Activated T-cell treated with anti-CD3 and anti-CD28 coated beads, Interleukin-2, amount 50 U/mL, for 24 hours (primary cell): ENCODE measurements around the gene GDI1.

Experiments
- DNase-seq: peaks from one replicate; pipeline ENCODE4 v3.0.0-alpha.2; 2020
- H3K27ac Mint-ChIP-seq: 2 replicates; pipeline ENCODE4 v1.8.0; 2020; ENCODE audit warnings: mild to moderate bottlenecking, mixed read lengths
- H3K27me3 Mint-ChIP-seq: 2 replicates; pipeline ENCODE4 v1.8.0; 2020; ENCODE audit warnings: mixed read lengths
- H3K36me3 Mint-ChIP-seq: 2 replicates; pipeline ENCODE4 v1.8.0; 2020; ENCODE audit warnings: low read depth, mixed read lengths
- H3K4me1 Mint-ChIP-seq: 2 replicates; pipeline ENCODE4 v1.8.0; 2020; ENCODE audit warnings: low read depth, mixed read lengths
- H3K4me3 Mint-ChIP-seq: 2 replicates; pipeline ENCODE4 v1.8.0; 2020; ENCODE audit warnings: mild to moderate bottlenecking, moderate library complexity, mixed read lengths
- H3K9me3 Mint-ChIP-seq: 2 replicates; pipeline ENCODE4 v1.8.0; 2020; ENCODE audit warnings: mixed read lengths

The GDI1 gene

DNA sequence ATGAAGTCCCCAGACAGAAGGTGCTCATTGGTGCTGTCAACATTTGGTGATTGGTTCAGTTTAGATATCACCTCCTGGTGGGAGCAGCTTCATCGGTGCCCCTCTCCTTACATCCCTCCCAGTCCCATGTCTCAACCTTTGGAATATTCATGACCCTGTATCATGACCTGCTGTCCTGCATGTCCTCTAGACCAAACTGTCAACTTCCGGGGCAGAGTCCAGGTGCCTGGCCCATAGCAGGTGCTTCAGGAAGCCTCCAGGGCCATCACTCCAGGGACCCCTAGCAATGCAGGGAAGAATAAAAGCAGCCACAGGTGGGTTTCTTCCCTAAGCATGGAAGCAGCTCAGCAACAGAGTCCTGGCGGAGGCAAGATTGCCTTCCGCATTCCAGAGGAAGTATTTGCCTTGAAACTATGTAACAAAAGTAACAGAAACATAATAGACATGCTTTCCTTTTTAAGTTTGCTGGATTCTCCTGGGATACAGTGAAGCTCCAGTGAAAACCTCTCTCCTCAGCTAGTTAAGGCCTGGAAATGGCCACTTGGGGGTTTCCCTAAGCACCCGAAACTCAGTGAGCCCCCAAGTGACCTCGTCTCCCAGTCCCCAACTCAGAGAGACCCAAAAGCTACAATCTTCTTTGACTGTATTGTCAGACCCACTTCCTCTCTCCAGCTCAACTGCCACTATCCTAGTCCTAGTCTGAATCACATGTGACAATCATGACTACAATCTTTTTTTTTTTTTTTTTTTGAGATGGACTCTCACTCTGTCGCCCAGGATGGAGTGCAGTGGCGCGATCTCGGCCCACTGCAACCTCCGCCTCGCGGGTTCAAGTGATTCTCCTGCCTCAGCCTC, 9.8 kb upstream of the GDI1 start:
- H3K4me3 Mint-ChIP-seq = peak overlapping the region; percentile 79
- H3K27me3 Mint-ChIP-seq = peaks cover 7% of the 10 kb centered on the region
- H3K9me3 Mint-ChIP-seq = no peaks in the 10 kb centered on the region
- H3K27ac Mint-ChIP-seq = peak overlapping the region; percentile 77
- peaks cover 24% of the 10 kb centered on the region for H3K4me1 Mint-ChIP-seq
- no peak for DNase-seq
- H3K36me3 Mint-ChIP-seq = peaks cover 5% of the 10 kb centered on the region

DNA sequence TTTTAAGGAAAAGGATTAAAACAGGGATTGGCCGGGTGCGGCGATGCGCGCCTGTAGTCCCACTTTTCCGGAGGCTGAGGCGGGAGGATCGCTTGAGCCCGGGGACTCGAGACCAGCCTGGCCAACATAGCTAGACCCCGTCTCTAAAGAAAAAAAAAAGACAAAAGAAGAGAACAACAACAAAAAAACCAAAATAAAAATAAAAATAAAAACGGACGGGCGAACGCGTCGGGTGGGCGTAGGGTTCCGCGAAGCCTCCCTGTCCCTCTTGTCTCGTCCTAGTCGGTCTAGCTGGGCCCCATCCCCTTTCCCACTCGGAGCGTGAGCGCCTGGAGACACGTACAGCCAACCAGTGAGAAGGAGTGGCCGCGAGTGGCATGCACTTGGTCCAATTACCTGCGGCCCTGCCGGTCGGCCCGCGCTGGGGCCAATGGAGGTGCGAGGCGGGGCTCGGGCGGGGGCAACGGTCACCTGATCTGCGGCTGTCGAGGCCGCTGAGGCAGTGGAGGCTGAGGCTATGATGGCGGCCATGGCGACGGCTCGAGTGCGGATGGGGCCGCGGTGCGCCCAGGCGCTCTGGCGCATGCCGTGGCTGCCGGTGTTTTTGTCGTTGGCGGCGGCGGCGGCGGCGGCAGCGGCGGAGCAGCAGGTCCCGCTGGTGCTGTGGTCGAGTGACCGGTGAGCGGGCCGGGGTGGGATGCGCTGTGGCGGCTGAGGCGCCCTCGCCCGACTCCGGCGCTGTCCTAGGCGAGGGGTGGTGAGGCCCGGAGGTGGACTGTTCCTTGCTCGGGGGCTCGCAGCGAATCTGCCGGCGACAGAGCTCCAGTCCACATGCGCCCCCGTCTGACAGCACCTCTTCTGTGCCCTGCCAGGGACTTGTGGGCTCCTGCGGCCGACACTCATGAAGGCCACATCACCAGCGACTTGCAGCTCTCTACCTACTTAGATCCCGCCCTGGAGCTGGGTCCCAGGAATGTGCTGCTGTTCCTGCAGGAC, 8.5 kb upstream of the GDI1 start, which contains the start of gene ATP6AP1:
Gene ATP6AP1, plus strand, starts transcription at position 502 of the 996 bp plus-strand sequence. Its CDS starts 16 bp downstream, at position 518.
- Mint-ChIP-seq H3K36me3 (peaks cover 19% of the 10 kb centered on the region), H3K27ac (peak within 1 kb of the TSS; percentile 77), H3K4me1 (peaks cover 24% of the 10 kb centered on the region), H3K9me3 (no peaks in the 10 kb centered on the region), H3K4me3 (peak within 1 kb of the TSS; percentile 79), H3K27me3 (peaks cover 11% of the 10 kb centered on the region)
- DNase-seq = peak; percentile 88

DNA sequence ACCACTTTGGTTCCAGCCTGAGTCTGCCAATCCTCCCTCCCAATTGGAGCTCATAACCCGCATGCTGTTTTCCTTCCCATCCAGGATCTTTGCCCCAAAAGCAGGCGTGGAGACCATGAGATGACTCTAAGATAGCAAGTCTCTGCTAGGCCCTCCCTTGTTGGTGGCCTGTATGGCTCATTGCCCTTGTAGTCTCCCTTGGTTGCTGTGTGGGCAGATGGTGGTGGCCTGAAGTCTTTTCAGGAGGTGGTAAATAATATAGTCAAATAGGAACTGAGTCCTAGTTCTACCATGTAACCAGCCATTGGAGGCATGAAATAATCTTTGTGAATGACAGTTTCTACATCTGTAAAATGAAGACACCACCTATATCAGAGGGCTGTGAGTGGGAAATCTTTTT, 7.2 kb upstream of the GDI1 start:
- peak overlapping the region; percentile 79 for H3K4me3 Mint-ChIP-seq

DNA sequence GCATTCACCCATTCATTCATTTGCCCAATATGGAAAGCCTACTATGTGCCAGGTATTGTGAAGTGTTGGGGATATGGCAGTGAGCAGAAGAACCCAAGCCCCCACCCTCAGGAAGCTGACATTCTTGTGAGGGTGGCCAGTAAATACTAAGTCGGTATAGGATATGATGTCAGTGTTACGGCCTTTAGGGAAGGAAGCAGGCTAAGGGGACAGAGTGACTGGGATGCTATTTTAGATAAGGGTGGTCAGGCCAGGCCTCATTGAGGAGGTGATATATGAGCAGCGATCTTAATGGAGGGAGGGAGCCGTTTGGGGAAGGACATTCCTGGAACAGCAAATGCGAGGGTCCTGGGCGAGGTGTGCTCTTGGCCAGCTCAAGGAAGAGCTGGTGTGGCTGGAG, 6.5 kb upstream of the GDI1 start:
- peaks cover 35% of the 10 kb centered on the region for H3K36me3 Mint-ChIP-seq
- H3K27ac Mint-ChIP-seq = peak overlapping the region; percentile 51
- peaks cover 14% of the 10 kb centered on the region for H3K27me3 Mint-ChIP-seq
- H3K9me3 Mint-ChIP-seq = no peaks in the 10 kb centered on the region
- no peak for DNase-seq
- H3K4me3 Mint-ChIP-seq = no peak overlapping the region
- peaks cover 24% of the 10 kb centered on the region for H3K4me1 Mint-ChIP-seq

More for the DNA sequence above, 7.2 kb upstream of the GDI1 start:
- Mint-ChIP-seq H3K4me1 (peaks cover 24% of the 10 kb centered on the region), H3K27me3 (peaks cover 14% of the 10 kb centered on the region), H3K9me3 (no peaks in the 10 kb centered on the region), H3K27ac (peak overlapping the region; percentile 66), H3K36me3 (peaks cover 28% of the 10 kb centered on the region)
- DNase-seq = no peak

DNA sequence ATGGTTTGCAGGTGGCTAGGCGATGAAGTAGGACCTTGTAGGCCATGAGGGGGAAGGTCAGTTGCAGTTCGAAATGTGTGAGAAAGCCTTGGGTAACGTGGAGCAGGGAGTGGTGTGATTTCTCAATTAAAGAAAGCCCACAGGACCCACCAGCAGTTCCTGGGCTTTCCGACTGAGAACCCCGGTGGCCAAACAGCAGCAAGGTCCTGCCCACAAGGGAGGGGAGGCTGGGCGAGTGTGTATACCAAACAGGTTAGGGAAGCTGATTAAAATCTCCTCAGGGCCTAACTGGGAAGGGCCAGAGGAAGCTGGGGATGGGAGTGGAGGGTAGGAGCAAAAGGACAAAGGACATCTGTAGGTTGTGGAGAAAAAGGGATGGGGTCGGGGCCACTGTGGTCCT, 6.0 kb upstream of the GDI1 start:
- no peaks in the 10 kb centered on the region for H3K9me3 Mint-ChIP-seq
- peaks cover 39% of the 10 kb centered on the region for H3K36me3 Mint-ChIP-seq
- peaks cover 25% of the 10 kb centered on the region for H3K4me1 Mint-ChIP-seq
- H3K27me3 Mint-ChIP-seq = peaks cover 14% of the 10 kb centered on the region
- no peak for DNase-seq
- peak overlapping the region; percentile 23 for H3K27ac Mint-ChIP-seq
- H3K4me3 Mint-ChIP-seq = no peak overlapping the region

DNA sequence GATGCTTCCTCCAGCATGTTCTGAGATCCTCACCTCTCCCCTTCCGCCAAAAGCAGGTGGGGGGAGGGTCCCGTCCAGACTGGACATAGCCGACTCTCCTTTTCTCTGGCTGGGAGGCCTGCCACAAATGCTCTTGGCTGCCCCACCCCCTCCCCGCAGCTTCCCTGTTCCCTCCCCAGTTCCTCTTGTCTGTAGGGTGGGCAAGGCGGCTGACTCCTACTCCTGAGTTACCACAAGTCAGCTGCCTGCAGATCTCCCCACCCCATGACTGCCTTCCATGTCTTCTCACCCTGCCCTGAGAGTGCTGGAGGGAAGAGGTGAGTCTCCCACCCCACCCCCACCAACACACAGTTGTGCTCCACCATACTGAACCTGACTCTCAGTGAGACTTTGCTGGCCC, 5.6 kb upstream of the GDI1 start:
- peaks cover 43% of the 10 kb centered on the region for H3K36me3 Mint-ChIP-seq
- peaks cover 14% of the 10 kb centered on the region for H3K27me3 Mint-ChIP-seq
- H3K4me3 Mint-ChIP-seq = no peak overlapping the region
- H3K4me1 Mint-ChIP-seq = peaks cover 29% of the 10 kb centered on the region
- H3K27ac Mint-ChIP-seq = no peak overlapping the region
- H3K9me3 Mint-ChIP-seq = no peaks in the 10 kb centered on the region
- DNase-seq = no peak

DNA sequence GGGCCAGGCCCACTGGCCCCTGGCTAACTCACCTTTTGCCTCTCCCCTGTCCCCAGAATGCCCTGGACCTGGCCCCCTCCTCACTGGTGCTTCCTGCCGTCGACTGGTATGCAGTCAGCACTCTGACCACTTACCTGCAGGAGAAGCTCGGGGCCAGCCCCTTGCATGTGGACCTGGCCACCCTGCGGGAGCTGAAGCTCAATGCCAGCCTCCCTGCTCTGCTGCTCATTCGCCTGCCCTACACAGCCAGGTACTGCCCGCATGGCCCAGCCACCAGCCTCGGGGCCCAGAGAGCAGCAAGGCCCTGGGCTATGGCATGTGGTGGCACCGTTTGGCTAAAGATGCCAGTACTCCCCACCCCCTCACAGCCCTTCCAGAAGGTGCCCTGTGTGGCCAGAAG, 4.7 kb upstream of the GDI1 start:
- no peak overlapping the region for H3K27ac Mint-ChIP-seq
- H3K4me1 Mint-ChIP-seq = peaks cover 31% of the 10 kb centered on the region
- no peak for DNase-seq
- H3K9me3 Mint-ChIP-seq = no peaks in the 10 kb centered on the region
- H3K27me3 Mint-ChIP-seq = peaks cover 14% of the 10 kb centered on the region
- peaks cover 45% of the 10 kb centered on the region for H3K36me3 Mint-ChIP-seq
- H3K4me3 Mint-ChIP-seq = no peak overlapping the region

DNA sequence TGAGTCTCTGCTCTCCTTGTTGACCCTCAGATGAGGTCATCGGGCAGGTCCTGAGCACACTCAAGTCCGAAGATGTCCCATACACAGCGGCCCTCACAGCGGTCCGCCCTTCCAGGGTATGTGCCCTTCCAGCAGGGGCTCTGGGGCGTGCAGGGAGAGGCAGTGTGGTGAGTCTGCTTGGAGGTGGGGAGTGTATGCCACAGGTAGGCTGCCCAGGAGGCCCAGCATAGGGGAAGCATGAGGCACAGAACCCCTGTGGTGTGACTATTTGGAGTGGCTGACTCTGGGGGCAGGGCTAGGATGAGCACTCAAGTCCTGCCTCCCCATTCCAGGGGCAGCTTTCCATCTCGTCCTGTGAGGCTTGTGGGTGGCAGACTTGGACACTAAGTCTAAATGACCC, 3.3 kb upstream of the GDI1 start:
- H3K9me3 Mint-ChIP-seq = no peaks in the 10 kb centered on the region
- no peak overlapping the region for H3K27ac Mint-ChIP-seq
- DNase-seq = no peak
- peaks cover 56% of the 10 kb centered on the region for H3K36me3 Mint-ChIP-seq
- H3K4me3 Mint-ChIP-seq = no peak overlapping the region
- H3K4me1 Mint-ChIP-seq = peaks cover 28% of the 10 kb centered on the region
- H3K27me3 Mint-ChIP-seq = peaks cover 14% of the 10 kb centered on the region

DNA sequence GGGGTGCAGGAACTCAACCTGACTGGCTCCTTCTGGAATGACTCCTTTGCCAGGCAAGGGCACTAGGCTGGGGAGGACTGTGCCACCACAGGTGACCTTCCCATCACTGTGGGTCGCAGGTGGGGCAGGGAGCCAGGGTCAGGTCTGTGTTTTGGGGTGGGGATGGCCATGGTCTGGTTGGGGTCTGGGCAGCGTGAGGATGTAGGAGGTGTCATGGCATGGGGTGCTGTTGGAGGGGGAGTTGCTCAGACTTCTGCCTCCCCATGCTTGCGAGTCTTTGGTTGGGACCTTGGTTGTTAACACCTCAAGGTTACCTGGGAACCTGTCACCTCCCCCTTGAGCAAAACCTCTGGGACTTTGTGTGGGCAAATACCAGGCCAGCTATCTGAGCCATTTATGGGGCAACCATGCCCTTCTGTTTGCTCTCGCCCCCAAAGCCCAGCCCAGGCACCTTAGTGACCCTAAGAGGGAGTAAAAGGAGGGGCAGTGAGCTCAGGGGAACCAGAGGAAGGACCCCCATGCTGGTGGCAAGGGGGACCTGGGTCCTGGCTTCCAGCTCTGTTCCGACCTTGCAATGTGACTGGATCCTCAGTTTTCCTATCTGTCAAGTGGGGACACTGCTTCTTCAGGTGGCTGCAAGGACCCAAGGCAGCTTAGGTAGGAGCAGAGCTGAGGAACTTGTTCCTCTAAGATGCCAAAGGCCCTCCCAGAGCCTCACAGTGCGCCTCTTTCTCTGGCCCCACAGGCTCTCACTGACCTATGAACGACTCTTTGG, 2.4 kb upstream of the GDI1 start:
- Mint-ChIP-seq H3K4me1 (peaks cover 26% of the 10 kb centered on the region), H3K4me3 (no peak overlapping the region), H3K27ac (no peak overlapping the region), H3K36me3 (peaks cover 66% of the 10 kb centered on the region), H3K9me3 (no peaks in the 10 kb centered on the region), H3K27me3 (peaks cover 14% of the 10 kb centered on the region)
- DNase-seq = no peak

DNA sequence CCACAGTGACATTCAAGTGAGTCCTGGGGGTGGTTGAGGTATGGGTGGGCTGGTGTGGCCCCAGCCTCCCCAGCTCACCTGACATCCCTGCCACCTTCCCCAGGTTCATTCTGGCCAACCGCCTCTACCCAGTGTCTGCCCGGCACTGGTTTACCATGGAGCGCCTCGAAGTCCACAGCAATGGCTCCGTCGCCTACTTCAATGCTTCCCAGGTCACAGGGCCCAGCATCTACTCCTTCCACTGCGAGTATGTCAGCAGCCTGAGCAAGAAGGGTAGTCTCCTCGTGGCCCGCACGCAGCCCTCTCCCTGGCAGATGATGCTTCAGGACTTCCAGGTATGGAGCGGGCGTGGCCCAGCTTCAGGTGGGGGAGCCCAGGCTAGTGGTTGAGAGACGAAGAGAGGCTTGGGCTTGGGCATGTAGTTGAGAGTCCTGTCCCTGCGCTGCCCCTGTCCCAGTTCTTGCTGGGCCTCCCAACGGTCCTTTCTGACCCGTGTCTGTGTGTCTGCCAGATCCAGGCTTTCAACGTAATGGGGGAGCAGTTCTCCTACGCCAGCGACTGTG, 1.7 kb upstream of the GDI1 start:
- Mint-ChIP-seq H3K4me1 (peaks cover 23% of the 10 kb centered on the region), H3K36me3 (peaks cover 71% of the 10 kb centered on the region), H3K27ac (no peak overlapping the region), H3K4me3 (no peak overlapping the region), H3K27me3 (peaks cover 14% of the 10 kb centered on the region), H3K9me3 (no peaks in the 10 kb centered on the region)
- DNase-seq = no peak

DNA sequence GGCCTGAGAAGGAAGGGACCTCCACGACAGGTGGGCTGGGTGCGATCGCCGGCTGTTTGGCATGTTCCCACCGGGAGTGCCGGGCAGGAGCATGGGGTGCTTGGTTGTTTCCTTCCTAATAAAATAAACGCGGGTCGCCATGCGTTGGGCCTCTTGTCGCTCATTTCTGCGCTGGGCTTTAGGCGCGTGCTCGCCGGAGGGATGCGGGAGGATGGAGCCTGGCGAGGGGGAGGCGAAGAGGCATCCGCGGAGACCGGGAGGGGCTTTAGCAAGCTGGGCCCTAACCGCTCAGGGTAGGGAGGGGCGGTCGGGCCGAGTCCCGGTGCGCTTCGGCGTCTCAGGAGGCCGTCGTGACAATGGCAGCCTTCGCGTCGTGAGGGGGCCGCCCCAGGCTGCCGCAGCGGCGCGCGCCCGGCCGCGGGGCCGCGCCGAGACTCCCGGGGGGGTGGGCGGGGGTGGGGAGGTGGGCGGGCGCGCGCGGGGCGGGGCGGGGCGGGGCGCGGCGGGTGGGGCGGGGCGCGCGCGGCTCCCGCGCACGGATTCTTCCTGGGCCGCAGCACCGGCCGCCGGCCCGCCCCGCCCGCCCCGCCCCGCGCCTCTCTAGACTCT, 476 bp upstream of the GDI1 start:
- Mint-ChIP-seq H3K4me3 (peak overlapping the region; percentile 76), H3K27me3 (peaks cover 10% of the 10 kb centered on the region), H3K4me1 (peaks cover 24% of the 10 kb centered on the region), H3K36me3 (peaks cover 78% of the 10 kb centered on the region), H3K27ac (peak overlapping the region; percentile 90), H3K9me3 (no peaks in the 10 kb centered on the region)
- DNase-seq = peak; percentile 71

DNA sequence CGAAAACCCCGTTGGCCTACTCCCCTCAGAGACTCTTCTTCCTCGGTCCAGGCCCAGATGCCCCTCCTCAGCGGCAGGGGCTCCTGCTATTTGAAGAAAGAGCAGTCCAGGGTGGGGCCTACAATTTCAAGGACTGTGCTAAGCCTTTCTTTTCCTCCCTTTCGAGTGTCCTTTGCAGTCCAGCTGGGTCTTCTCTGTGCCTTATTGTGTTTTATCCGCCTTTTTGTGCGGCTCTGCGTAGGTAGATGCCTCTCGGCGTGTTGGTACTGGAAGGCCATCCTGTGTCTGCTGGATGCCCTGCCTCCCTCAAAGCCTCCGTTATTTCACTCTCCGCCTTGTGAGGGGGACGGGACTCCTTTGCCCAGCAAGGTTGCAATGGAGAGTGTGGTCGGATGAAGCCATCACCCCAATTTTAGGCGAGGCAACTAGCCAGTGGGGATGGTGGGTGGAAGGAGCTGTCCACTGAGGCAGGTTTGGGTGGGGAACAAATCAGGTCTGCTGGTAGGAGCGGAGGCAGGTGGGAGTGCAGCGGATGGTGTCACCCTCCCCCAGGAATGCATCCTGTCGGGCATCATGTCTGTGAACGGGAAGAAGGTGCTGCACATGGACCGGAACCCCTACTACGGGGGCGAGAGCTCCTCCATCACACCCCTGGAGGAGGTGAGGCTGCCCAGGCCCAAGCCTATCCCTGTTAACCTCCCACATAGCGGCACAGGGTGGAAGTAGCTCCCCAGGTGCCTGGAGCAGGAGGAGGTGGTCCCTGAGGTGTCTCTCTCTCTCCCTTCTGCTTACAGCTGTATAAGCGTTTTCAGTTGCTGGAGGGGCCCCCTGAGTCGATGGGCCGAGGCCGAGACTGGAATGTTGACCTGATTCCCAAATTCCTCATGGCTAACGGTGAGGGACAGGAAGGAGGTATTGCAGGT, 1.3 kb downstream of the GDI1 start:
- Mint-ChIP-seq H3K4me1 (peaks cover 29% of the 10 kb centered on the region), H3K4me3 (peak overlapping the region; percentile 87), H3K36me3 (peaks cover 81% of the 10 kb centered on the region), H3K9me3 (no peaks in the 10 kb centered on the region), H3K27ac (peak overlapping the region; percentile 85), H3K27me3 (peaks cover 5% of the 10 kb centered on the region)
- no peak for DNase-seq

DNA sequence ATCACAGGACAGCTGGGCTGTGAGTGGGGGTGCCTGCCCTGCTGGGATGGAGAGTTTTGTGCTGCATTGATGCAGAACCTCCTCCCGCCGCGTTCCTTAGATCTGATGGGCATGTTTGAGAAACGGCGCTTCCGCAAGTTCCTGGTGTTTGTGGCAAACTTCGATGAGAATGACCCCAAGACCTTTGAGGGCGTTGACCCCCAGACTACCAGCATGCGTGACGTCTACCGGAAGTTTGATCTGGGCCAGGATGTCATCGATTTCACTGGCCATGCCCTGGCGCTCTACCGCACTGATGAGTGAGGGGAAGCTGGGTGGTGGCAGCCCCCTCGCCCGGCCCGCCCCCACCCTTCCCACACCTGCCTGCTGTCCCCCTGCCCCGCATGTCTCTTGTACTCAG, 2.9 kb downstream of the GDI1 start:
- Mint-ChIP-seq H3K4me1 (peaks cover 33% of the 10 kb centered on the region), H3K4me3 (no peak overlapping the region), H3K27ac (no peak overlapping the region), H3K36me3 (peaks cover 70% of the 10 kb centered on the region), H3K27me3 (peaks cover 3% of the 10 kb centered on the region), H3K9me3 (no peaks in the 10 kb centered on the region)
- no peak for DNase-seq
